ENCODE results near the gene SERPINB6. TPM values are rescaled to one million over a fixed set of nuclear protein-coding genes. Genes with fewer than 3 reads are reported as not detected.
A peak's percentile ranks its signal among the peaks of the same experiment; 100 is the strongest.

Gene SERPINB6
- total and polyA plus RNA-seq, 9 of the 15 experiments (the other 6 are each of a cell fraction or from before 2014, with no cell fraction given), result 86.6 to 211 (median 143) TPM

GRCh38 chr6:2988426-2989331, 17.3 kb upstream of the SERPINB6 start (continued):
- TF ChIP-seq ZNF592 (IDR thresholded peaks at IDR 0.05) (peak; percentile 66), ZNF583 (CRISPR knock-in tag; IDR thresholded peaks at IDR 0.05) (0 out of 2 replicates have a peak, but pooled peaks have one; percentile 27), SMAD4 (CRISPR knock-in tag; conservative IDR thresholded peaks at IDR 0.05) (peak; percentile 71), PKNOX1 (IDR thresholded peaks at IDR 0.05) (no peak; the same call in 1 of the 2 replicates), SUPT5H (IDR thresholded peaks at IDR 0.05) (peak; percentile 74), ZFPM2 (CRISPR knock-in tag; IDR thresholded peaks at IDR 0.05) (no peak), ARID1B (IDR thresholded peaks at IDR 0.05) (peak; percentile 65), HMGN3 (IDR thresholded peaks at IDR 0.05; ENCODE audit: borderline replicate concordance, extremely low read depth, insufficient read length, low read depth, low read length) (peak; percentile 83), MIER1 (IDR thresholded peaks at IDR 0.05; ENCODE audit: low read depth) (no peak), BHLHE40 (IDR thresholded peaks at IDR 0.05; ENCODE audit: low read length) (peak; percentile 93), KLF6 (CRISPR knock-in tag; IDR thresholded peaks at IDR 0.05; ENCODE audit: borderline replicate concordance) (no peak), ZNF124 (CRISPR knock-in tag; IDR thresholded peaks at IDR 0.05) (no peak), RHOXF2B (CRISPR knock-in tag; conservative IDR thresholded peaks at IDR 0.05) (0 out of 2 replicates have a peak, but pooled peaks have one; percentile 0), NR0B1 (IDR thresholded peaks at IDR 0.05; ENCODE audit: partially characterized antibody) (no peak), WHSC1 (IDR thresholded peaks at IDR 0.05; ENCODE audit: low read length) (no peak), ZNF512 (tag; IDR thresholded peaks at IDR 0.05) (0 out of 2 replicates have a peak, but pooled peaks have one; percentile 6), MAFG (tag; conservative IDR thresholded peaks at IDR 0.05) (no peak; the same call in 1 of the 2 replicates), VEZF1 (CRISPR knock-in tag; IDR thresholded peaks at IDR 0.05) (peak; percentile 85)

Data from K562 (cell line).